Measurements from ENCODE around the gene PCP4L1. TPM values are rescaled to one million over a fixed set of nuclear protein-coding genes. Genes with fewer than 3 reads are reported as not detected.
"Not testable (repeated sequence)": the region's sequence is repeated elsewhere in the genome, so short reads cannot be mapped to it uniquely, and the experiment has no call there.

PCP4L1 gene
- total RNA-seq, 1 experiment from 2014 or later: not detected

- POLR2A ChIA-PET: no interaction called here
- Histone ChIP-seq H3K9ac (ENCODE audit: low read length) (no peak overlapping the region), H3K4me1 (ENCODE audit: control insufficient read depth in 1 of 2, insufficient read depth in 2 of 2, low read length in 2 of 2) (peaks cover 14 to 24% of the 10 kb centered on the region in 2 experiments; a peak in 3 of 4 replicates), H3K9me3 (ENCODE audit: control insufficient read depth in 1 of 2, insufficient read depth in 1 of 2, low read depth in 1 of 2, low read length in 2 of 2) (no peaks in the 10 kb centered on the region), H2AFZ (ENCODE audit: low read depth, low read length, poor library complexity, severe bottlenecking) (no peak overlapping the region), H3K4me2 (ENCODE audit: low read length) (no peak overlapping the region), H3K9me2 (ENCODE audit: insufficient read depth) (0 out of 2 replicates have a peak, but pooled peaks cover 3% of the 10 kb centered on the region), H3K27ac (ENCODE audit: low read depth, low read length) (no peak overlapping the region), H3K79me2 (ENCODE audit: insufficient read depth, low read length) (no peaks in the 10 kb centered on the region), H3K4me3 (replicated peaks in 1 of 2; ENCODE audit: low read depth in 1 of 2, low read length in 2 of 2) (no peak overlapping the region), H4K20me1 (ENCODE audit: insufficient read depth) (no peaks in the 10 kb centered on the region), H3K36me3 (ENCODE audit: control insufficient read depth in 1 of 2, insufficient read depth in 2 of 2, low read length in 2 of 2) (peaks cover 4 to 11% of the 10 kb centered on the region in 2 experiments), H3K27me3 (ENCODE audit: insufficient read depth, low read length) (no peaks in the 10 kb centered on the region)
- no TSS peak for BruUV-seq (replicated peaks)
- CTCF ChIA-PET: interaction anchor here (1.3 kb wide), 1 partner anchor 22 kb away, joined by 4 read pairs; the partner anchor contains the start of gene NDUFS2
- RAD21 ChIA-PET (ENCODE audit: low non-redundant PET in 1 of 2, low total read pairs in 2 of 2, uncharacterized antibody in 2 of 2, unreplicated experiment in 2 of 2): no interaction called here
- TF ChIP-seq FOSL1 (IDR thresholded peaks at IDR 0.05; ENCODE audit: low read depth) (no peak), EZH2 (IDR thresholded peaks at IDR 0.05) (no peak), TCF7L2 (IDR thresholded peaks at IDR 0.05; ENCODE audit: borderline replicate concordance, extremely low read depth, insufficient read depth, insufficient read length) (no peak), ZNF274 (IDR thresholded peaks at IDR 0.05; ENCODE audit: low read depth, low read length) (no peak), REST (IDR thresholded peaks at IDR 0.05; ENCODE audit: low read depth) (no peak), CEBPB (IDR thresholded peaks at IDR 0.05; ENCODE audit: low read depth) (no peak), EGR1 (IDR thresholded peaks at IDR 0.05; ENCODE audit: low read depth) (no peak), SRF (IDR thresholded peaks at IDR 0.05; ENCODE audit: low read depth) (no peak), YY1 (IDR thresholded peaks at IDR 0.05; ENCODE audit: extremely low read depth, insufficient replicate concordance, low read depth, low read length) (no peak), EZH2phosphoT487 (IDR thresholded peaks at IDR 0.05; ENCODE audit: borderline replicate concordance) (no peak), SP1 (IDR thresholded peaks at IDR 0.05; ENCODE audit: low read depth) (no peak)
- DNase-seq (ENCODE audit: low read depth, low spot score) (no peak), ATAC-seq (no peak)
- intact Hi-C loops (cut with micrococcal nuclease): no loop called here
These were observed 34.5 kb upstream of the PCP4L1 start for GRCh38 chr1:161223805-161224694.

GRCh38 chr1:161224695-161225087, 33.9 kb upstream of the PCP4L1 start:
- CTCF ChIA-PET; H3K4me3 ChIP-seq (replicated peaks in 1 of 2; ENCODE audit: low read depth in 1 of 2, low read length in 2 of 2): not testable (repeated sequence)

More at GRCh38 chr1:161224695-161225087, 33.9 kb upstream of the PCP4L1 start:
- H3K79me2 ChIP-seq (ENCODE audit: insufficient read depth, low read length); H3K4me2 ChIP-seq (ENCODE audit: low read length); H3K9me2 ChIP-seq (ENCODE audit: insufficient read depth); BruUV-seq (replicated peaks); intact Hi-C loops (cut with micrococcal nuclease); H2AFZ ChIP-seq (ENCODE audit: low read depth, low read length, poor library complexity, severe bottlenecking); H4K20me1 ChIP-seq (ENCODE audit: insufficient read depth); RAD21 ChIA-PET (ENCODE audit: low non-redundant PET in 1 of 2, low total read pairs in 2 of 2, uncharacterized antibody in 2 of 2, unreplicated experiment in 2 of 2); ATAC-seq; H3K9ac ChIP-seq (ENCODE audit: low read length); DNase-seq (ENCODE audit: low read depth, low spot score); H3K9me3 ChIP-seq (ENCODE audit: control insufficient read depth in 1 of 2, insufficient read depth in 1 of 2, low read depth in 1 of 2, low read length in 2 of 2); H3K27me3 ChIP-seq (ENCODE audit: insufficient read depth, low read length): not testable (repeated sequence)
- H3K27ac ChIP-seq (ENCODE audit: low read depth, low read length): peak overlapping the region; percentile 52; the same call in 1 of the 2 replicates
- peaks cover 14 to 24% of the 10 kb centered on the region in 2 experiments; a peak in 3 of 4 replicates for H3K4me1 ChIP-seq (ENCODE audit: control insufficient read depth in 1 of 2, insufficient read depth in 2 of 2, low read length in 2 of 2)
- H3K36me3 ChIP-seq (ENCODE audit: control insufficient read depth in 1 of 2, insufficient read depth in 2 of 2, low read length in 2 of 2): peaks cover 4 to 17% of the 10 kb centered on the region in 2 experiments
- POLR2A ChIA-PET: interaction anchor here (1.5 kb wide), 1 partner anchor 82 kb away, joined by 9 read pairs; no protein-coding TSS in a partner anchor

All from HCT116 (cell line).